ENCODE measurements around the gene SUMF1.

SUMF1 gene

DNA sequence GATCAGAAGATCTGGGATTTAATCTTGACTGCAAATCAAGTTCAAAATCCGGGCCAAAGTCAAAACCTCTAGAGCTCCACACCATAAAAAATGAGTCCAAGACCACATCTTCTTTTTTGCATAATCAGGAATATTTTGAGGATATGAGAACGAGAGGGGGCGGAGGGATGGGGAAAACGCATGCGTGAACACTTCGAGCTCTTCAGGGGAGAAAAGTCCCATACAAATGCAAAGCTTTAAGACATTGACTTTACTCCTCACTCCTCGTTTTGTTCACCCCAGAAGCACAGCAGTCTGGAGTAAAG, 68.2 kb downstream of the SUMF1 start:
- H3K27ac ChIP-seq, result no peak overlapping the region
- no peak for DNase-seq
- H3K27me3 ChIP-seq, result no peaks in the 10 kb centered on the region
- TF ChIP-seq CTCF (IDR thresholded peaks at IDR 0.05), result no peak
- no peaks in the 10 kb centered on the region for H3K4me1 ChIP-seq
- no peaks in the 10 kb centered on the region for H3K9me3 ChIP-seq
- intact Hi-C loops (cut with DNase I; ENCODE audit: low total_unique reads), result no loop called here
- H3K4me3 ChIP-seq, result no peak overlapping the region
- peaks cover 6 to 11% (median 10%) of the 10 kb centered on the region in 3 donors for H3K36me3 ChIP-seq

GRCh38 chr3:4398120-4398940, 68.7 kb downstream of the SUMF1 start:
- no peak for DNase-seq
- no peaks in the 10 kb centered on the region for H3K4me1 ChIP-seq

GRCh38 chr3:4397466-4397865, 69.6 kb downstream of the SUMF1 start:
- Histone ChIP-seq H3K4me3 (no peak overlapping the region), H3K27ac (no peak overlapping the region), H3K9me3 (no peaks in the 10 kb centered on the region), H3K36me3 (peaks cover 0 to 5% (median 0%) of the 10 kb centered on the region in 3 donors), H3K4me1 (no peaks in the 10 kb centered on the region), H3K27me3 (no peaks in the 10 kb centered on the region)
- DNase-seq, result no peak
- TF ChIP-seq CTCF (IDR thresholded peaks at IDR 0.05), result no peak
- intact Hi-C loops (cut with DNase I; ENCODE audit: low total_unique reads), result no loop called here

More at GRCh38 chr3:4398120-4398940, 68.7 kb downstream of the SUMF1 start:
- Histone ChIP-seq H3K36me3 (peaks cover 2 to 5% (median 5%) of the 10 kb centered on the region in 3 donors), H3K27ac (no peak overlapping the region), H3K27me3 (no peaks in the 10 kb centered on the region), H3K4me3 (no peak overlapping the region), H3K9me3 (no peaks in the 10 kb centered on the region)
- intact Hi-C loops (cut with DNase I; ENCODE audit: low total_unique reads), result no loop called here
- no peak for TF ChIP-seq CTCF (IDR thresholded peaks at IDR 0.05)

DNA sequence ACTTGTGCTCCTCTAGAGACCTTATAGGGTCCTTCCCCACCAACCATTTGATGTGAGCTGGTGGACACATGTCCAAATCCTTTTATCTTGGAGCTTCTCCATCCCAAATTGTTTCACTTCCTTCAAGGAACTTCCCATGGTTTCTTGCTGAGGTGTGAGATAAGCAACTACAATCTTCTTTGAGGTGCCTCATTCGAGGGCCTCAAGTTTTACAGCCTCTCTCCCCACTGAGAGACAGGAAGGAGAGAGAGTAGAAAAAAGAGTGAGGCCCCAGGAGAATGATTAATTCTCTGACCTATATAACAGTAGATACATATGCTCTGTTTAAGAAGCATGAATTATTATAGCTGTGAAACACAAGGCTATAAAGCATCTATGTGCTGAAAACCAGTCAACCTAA, 70.5 kb downstream of the SUMF1 start:
- DNase-seq, result no peak
- intact Hi-C loops (cut with DNase I; ENCODE audit: low total_unique reads), result no loop called here
- peaks cover 0 to 5% (median 0%) of the 10 kb centered on the region in 3 donors for H3K36me3 ChIP-seq

DNA sequence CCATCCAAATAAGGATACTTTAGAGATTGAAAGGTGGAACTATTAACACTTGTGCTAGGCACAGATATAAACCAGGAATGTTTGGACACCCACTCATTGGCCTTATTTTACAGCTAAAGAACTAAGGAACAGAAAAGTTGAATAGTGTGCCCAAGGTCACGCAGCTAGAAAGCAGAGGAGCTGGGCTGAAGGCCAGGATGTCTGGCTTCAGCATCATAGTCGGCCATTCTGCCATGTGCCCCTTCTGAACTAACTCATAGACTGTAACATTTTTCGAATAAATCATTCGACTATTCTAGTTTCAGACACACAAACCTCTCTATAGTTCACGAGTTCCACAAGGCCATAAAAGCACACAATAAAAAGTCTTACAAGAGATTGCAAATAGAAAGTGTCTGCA, 71.1 kb downstream of the SUMF1 start:
- intact Hi-C loops (cut with DNase I; ENCODE audit: low total_unique reads), result no loop called here
- Histone ChIP-seq H3K4me1 (no peaks in the 10 kb centered on the region), H3K9me3 (no peaks in the 10 kb centered on the region), H3K27me3 (no peaks in the 10 kb centered on the region), H3K36me3 (peaks cover 0 to 6% (median 0%) of the 10 kb centered on the region in 3 donors), H3K27ac (no peak overlapping the region), H3K4me3 (no peak overlapping the region)
- no peak for TF ChIP-seq CTCF (IDR thresholded peaks at IDR 0.05)
- DNase-seq, result no peak

More for the DNA sequence above, 70.5 kb downstream of the SUMF1 start:
- Histone ChIP-seq H3K27ac (no peak overlapping the region), H3K9me3 (no peaks in the 10 kb centered on the region), H3K27me3 (no peaks in the 10 kb centered on the region), H3K4me1 (no peaks in the 10 kb centered on the region), H3K4me3 (no peak overlapping the region)
- TF ChIP-seq CTCF (IDR thresholded peaks at IDR 0.05), result no peak
